Skin of body (tissue), 3 donors: ENCODE results near the gene KLHDC1. TPM values are rescaled to one million over a fixed set of nuclear protein-coding genes. Genes with fewer than 3 reads are reported as not detected.

ENCODE experiments used
- DNase-seq: peaks from one replicate; lab custom pipeline; 2025; lab: John Stamatoyannopoulos, UW
- small RNA-seq: library from RNA; depleted of rRNA; stranded (forward); fragments of <200 nt; gene quantifications from one replicate; pipeline ENCODE3, GENCODE V24; 2014; ENCODE audit warnings: low replicate concordance
- total RNA-seq: library from RNA; depleted of rRNA; stranded (reverse); fragments of >200 nt; gene quantifications from one replicate; pipeline ENCODE4 v1.2.3, GENCODE V29; 2014

KLHDC1 gene
- total RNA-seq, 1 donor from 2014 or later = 10.1 TPM

GRCh38 chr14:49783394-49784014, 90.6 kb downstream of the KLHDC1 start:
- no peak for DNase-seq

- DNase-seq = no peak
Measured at GRCh38 chr14:49786315-49786714, 93.4 kb downstream of the KLHDC1 start.

- DNase-seq = no peak
Measured at GRCh38 chr14:49792618-49793017, 99.7 kb downstream of the KLHDC1 start.

- no peak for DNase-seq
Measured at GRCh38 chr14:49796025-49796424, 103.1 kb downstream of the KLHDC1 start.

Small RNA genes lying within 50 kb of the gene (small RNA-seq; reads per million reads assigned to genes)
- gene RNU6ATAC30P = not detected

Other genes with a start within 250 kb of the KLHDC1 start
- gene RPS29, start 106.7 kb upstream of the KLHDC1 start, total RNA-seq = 1,388 TPM
- 9.9 TPM for gene LRR1, start 94.2 kb upstream of the KLHDC1 start, total RNA-seq
- 101 TPM for gene RPL36AL, start 72.5 kb upstream of the KLHDC1 start, total RNA-seq
- gene MGAT2, start 72.3 kb upstream of the KLHDC1 start, total RNA-seq = 25.2 TPM
- gene DNAAF2, start 57.9 kb upstream of the KLHDC1 start, total RNA-seq = 7.0 TPM
- 13.4 TPM for gene POLE2, start 4.9 kb upstream of the KLHDC1 start, total RNA-seq
- gene KLHDC2, start 75.0 kb downstream of the KLHDC1 start, total RNA-seq = 85.1 TPM
- 115 TPM for gene NEMF, start 159.7 kb downstream of the KLHDC1 start, total RNA-seq
- gene ARF6, start 200.0 kb downstream of the KLHDC1 start, total RNA-seq = 73.4 TPM